ENCODE results near the gene NCAPD2. TPM values are rescaled to one million over a fixed set of nuclear protein-coding genes. Genes with fewer than 3 reads are reported as not detected.
A peak's percentile ranks its signal among the peaks of the same experiment; 100 is the strongest.

Gene NCAPD2
- total and polyA plus RNA-seq, 7 donors, result 3.9 to 13.4 (median 10.1) TPM

DNA sequence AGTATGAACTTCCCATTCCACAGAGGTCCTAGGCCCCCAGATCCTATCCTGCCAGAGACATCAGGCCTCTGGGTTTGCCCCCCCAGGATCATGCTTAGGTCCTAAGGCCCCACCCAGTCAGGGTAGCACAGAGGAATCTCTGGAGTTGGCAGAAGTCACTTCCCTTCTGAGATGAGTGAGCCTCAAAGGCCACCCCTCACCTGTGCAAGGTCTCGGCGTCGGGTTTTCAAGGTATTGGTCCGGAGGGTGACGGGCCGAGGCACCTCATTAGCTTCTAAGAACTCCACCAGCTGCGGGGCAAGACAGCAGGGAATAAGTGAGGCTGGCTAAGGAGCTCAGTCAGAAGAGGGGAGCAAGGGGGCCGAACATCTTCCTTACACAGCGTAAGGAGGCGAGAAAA lies 69.0 kb downstream of the NCAPD2 start:
- ATAC-seq (no peak), DNase-seq (no peak)
- Histone ChIP-seq H3K36me3 (ENCODE audit: insufficient read depth in 1 of 2, low read depth in 1 of 2) (peaks cover 22 to 92% of the 10 kb centered on the region in 2 donors), H3K27ac (no peak overlapping the region), H3K4me1 (peaks cover 5% of the 10 kb centered on the region), H3K4me3 (no peak overlapping the region), H3K9me3 (no peaks in the 10 kb centered on the region), H3K27me3 (ENCODE audit: insufficient read depth in 3 of 3, low read length in 2 of 3) (no peaks in the 10 kb centered on the region)
- 89 to 95% (median 94%) methylated on average over 10 of the region's 10 CpGs for WGBS, 3 donors
- intact Hi-C loops (cut with DNase I), result no loop called here
- TF ChIP-seq CTCF (IDR thresholded peaks at IDR 0.05), result no peak

DNA sequence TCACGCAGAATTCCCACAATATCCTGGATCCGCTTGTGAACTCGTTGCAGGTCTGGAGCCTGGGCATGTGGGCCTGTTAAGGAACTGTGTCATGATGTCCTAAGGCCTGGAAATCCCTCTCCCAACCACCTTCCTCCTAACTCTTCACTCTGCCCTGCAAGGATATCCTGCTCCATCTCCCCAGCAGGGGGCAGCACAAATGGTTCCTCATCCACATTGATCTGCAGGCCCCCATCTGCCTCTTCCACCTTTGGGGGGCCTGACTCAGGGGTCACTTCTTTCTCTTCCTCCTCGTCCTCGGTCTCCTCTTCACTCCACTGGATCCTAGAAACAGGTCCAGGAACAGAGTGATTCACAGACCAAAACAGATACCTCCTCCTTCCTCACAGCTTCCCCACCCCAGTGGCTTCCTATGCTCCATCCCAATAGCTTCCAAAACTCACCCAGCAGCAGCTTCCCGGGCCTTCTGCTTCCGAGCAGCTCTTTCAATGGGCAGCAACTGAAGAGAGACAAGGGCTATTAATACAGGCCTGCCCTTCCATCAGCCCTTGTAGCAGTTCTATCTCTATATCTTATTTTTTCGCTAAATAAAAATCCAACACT lies 69.6 kb downstream of the NCAPD2 start:
- peaks cover 22 to 86% of the 10 kb centered on the region in 2 donors for H3K36me3 ChIP-seq (ENCODE audit: insufficient read depth in 1 of 2, low read depth in 1 of 2)
- H3K27ac ChIP-seq, result no peak overlapping the region
- H3K9me3 ChIP-seq, result no peaks in the 10 kb centered on the region
- H3K4me3 ChIP-seq, result no peak overlapping the region
- peak in 2 of 4 donors; percentile 20 to 30 for ATAC-seq
- peaks cover 5% of the 10 kb centered on the region for H3K4me1 ChIP-seq
- peak; percentile 58 to 74 for DNase-seq
- no peaks in the 10 kb centered on the region for H3K27me3 ChIP-seq (ENCODE audit: insufficient read depth in 3 of 3, low read length in 2 of 3)
- 72 to 81% (median 77%) methylated on average over 8 of the region's 8 CpGs for whole genome bisulfite sequencing, 3 donors
- intact Hi-C loops (cut with DNase I), result no loop called here
- TF ChIP-seq CTCF (IDR thresholded peaks at IDR 0.05), result peak; percentile 71

GRCh38 chr12:6567112-6567670 lies 73.3 kb downstream of the NCAPD2 start:
- peak overlapping the region; percentile 87 for H3K27ac ChIP-seq
- no peaks in the 10 kb centered on the region for H3K9me3 ChIP-seq
- no peaks in the 10 kb centered on the region for H3K27me3 ChIP-seq (ENCODE audit: insufficient read depth in 3 of 3, low read length in 2 of 3)
- peak overlapping the region; percentile 79 for H3K4me3 ChIP-seq
- ATAC-seq (no peak), DNase-seq (no peak)
- intact Hi-C loops (cut with DNase I), result loop anchor here in 1 of 2 donors (5.0 kb wide), 1 partner anchor 40 kb away; the partner anchor contains the start of gene CHD4
- H3K36me3 ChIP-seq (ENCODE audit: insufficient read depth in 1 of 2, low read depth in 1 of 2), result peaks cover 24 to 76% of the 10 kb centered on the region in 2 donors
- peaks cover 9% of the 10 kb centered on the region for H3K4me1 ChIP-seq
- WGBS, 3 donors, result 42 to 45% (median 44%) methylated on average over 8 of the region's 8 CpGs
- TF ChIP-seq CTCF (IDR thresholded peaks at IDR 0.05), result no peak

DNA sequence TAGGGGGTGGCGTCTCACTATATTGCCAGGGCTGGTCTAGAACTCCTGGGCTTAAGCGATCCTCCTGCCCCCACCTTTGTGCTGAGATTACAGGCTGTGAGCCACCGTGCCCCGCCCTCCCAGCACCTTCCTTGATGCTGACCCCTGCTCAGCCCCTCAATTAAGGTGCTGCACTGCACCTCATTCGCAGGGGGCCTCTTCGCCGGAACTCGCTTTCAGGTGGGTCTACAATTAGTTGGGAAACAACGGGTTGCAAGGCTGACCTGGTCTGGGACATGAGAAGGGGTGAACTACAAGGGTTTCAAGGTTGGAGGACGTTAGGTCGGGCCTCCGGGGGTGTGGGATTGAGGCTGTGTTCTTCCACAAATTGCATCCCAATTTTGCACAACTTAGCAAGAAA lies 75.4 kb downstream of the NCAPD2 start:
- intact Hi-C loops (cut with DNase I), result loop anchor here in 1 of 2 donors (5.0 kb wide), 1 partner anchor 38 kb away; the partner anchor contains the start of gene CHD4
- Histone ChIP-seq H3K4me3 (no peak overlapping the region), H3K9me3 (no peaks in the 10 kb centered on the region), H3K27me3 (ENCODE audit: insufficient read depth in 3 of 3, low read length in 2 of 3) (no peaks in the 10 kb centered on the region), H3K27ac (peak overlapping the region; percentile 87), H3K4me1 (peaks cover 9% of the 10 kb centered on the region), H3K36me3 (ENCODE audit: insufficient read depth in 1 of 2, low read depth in 1 of 2) (peaks cover 20 to 76% of the 10 kb centered on the region in 2 donors)
- DNase-seq (no peak), ATAC-seq (no peak)
- 76 to 83% (median 80%) methylated on average over 12 of the region's 12 CpGs for WGBS, 3 donors
- no peak for TF ChIP-seq CTCF (IDR thresholded peaks at IDR 0.05)

Measured in psoas muscle (tissue), 8 donors.